Measurements from ENCODE around the gene TBX3. TPM values are rescaled to one million over a fixed set of nuclear protein-coding genes. Genes with fewer than 3 reads are reported as not detected.

The TBX3 gene
- total and polyA plus RNA-seq, 2 donors (not counting 3 experiments of a cell fraction or from before 2014, with no cell fraction given): 0.52 to 2.0 TPM

DNA sequence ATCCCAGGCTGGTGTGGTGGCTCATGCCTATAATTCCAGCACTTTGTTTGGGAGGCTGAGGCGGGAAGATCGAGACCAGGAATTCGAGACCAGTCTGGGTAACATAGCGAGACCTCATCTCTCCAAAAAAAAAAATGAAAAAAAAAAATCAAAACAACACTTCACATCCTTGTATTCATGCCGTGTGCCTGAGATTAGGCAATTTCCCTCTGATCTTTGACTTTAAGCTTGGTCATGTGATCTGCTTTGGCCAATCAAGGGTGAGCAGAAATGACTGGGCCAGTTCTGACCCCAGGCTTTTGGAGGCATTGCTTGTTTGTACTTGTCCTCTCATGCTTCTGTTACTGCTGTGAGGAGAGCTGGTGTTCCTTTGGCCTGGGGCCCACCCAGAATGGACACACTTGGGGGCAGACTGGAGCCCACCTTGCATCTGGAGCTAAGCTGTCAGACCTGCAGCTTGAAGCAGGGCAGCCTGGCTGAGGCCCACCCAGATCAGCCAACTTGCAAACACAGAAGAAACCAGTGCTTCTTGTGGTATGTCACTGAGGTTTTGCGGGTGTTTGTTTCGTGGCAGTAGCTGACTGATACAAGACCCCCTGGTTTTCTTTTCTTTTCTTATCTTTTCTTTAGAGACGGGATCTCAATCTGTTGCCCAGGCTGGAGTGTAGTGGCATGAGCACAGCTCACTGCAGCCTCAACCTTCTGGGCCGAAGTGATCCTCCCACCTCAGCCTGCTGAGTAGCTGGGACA, 29.7 kb upstream of the TBX3 start:
- H3K9me1 ChIP-seq (replicated peaks; ENCODE audit: control insufficient read depth, extremely low read depth, insufficient read depth, low read length): no peaks in the 10 kb centered on the region

DNA sequence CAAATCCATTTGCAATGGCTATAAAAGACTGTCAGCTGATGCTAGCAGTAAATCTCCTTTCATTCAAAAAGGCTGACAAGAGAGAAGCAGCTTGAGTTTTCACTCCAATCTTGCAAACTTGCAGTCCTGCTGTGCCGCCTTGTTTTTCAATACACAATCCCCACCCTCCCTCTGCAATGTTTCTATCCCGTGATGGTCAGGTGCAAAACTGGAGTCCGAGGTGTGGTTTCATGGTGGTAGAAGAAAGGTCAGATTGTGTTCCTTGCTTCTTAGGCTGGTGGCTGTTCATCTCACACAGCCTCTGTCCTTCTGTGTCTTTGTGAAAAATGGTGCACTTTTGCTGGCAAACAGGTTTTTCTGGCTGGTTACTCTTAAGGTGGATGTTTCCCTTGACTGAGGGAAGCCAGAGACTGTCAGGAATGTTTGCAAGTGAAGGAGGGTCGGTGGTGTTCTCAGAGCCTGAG, 27.7 kb upstream of the TBX3 start:
- intact Hi-C loops (cut with micrococcal nuclease): no loop called here
- TF ChIP-seq FOS (IDR thresholded peaks at IDR 0.05; ENCODE audit: borderline replicate concordance, insufficient read depth, low read length): no peak
- TF ChIP-seq, protein P1, sequence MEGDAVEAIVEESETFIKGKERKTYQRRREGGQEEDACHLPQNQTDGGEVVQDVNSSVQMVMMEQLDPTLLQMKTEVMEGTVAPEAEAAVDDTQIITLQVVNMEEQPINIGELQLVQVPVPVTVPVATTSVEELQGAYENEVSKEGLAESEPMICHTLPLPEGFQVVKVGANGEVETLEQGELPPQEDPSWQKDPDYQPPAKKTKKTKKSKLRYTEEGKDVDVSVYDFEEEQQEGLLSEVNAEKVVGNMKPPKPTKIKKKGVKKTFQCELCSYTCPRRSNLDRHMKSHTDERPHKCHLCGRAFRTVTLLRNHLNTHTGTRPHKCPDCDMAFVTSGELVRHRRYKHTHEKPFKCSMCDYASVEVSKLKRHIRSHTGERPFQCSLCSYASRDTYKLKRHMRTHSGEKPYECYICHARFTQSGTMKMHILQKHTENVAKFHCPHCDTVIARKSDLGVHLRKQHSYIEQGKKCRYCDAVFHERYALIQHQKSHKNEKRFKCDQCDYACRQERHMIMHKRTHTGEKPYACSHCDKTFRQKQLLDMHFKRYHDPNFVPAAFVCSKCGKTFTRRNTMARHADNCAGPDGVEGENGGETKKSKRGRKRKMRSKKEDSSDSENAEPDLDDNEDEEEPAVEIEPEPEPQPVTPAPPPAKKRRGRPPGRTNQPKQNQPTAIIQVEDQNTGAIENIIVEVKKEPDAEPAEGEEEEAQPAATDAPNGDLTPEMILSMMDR (IDR thresholded peaks at IDR 0.05; ENCODE audit: extremely low read depth in 1 of 2, insufficient read depth in 1 of 2, low read depth in 1 of 2, low read length in 2 of 2): no peak
- no peaks in the 10 kb centered on the region for H3K9me1 ChIP-seq (replicated peaks; ENCODE audit: control insufficient read depth, extremely low read depth, insufficient read depth, low read length)
- FAIRE-seq (no peak), DNase-seq (ENCODE audit: low read depth, low spot score) (no peak)
- H3K9ac ChIP-seq (replicated peaks; ENCODE audit: extremely low read depth, insufficient read depth, low read length): no peak overlapping the region
- H3K36me3 ChIP-seq (ENCODE audit: control insufficient read depth in 2 of 2, extremely low read depth in 1 of 2, insufficient read depth in 2 of 2, low read length in 2 of 2): no peaks in the 10 kb centered on the region
- no peak overlapping the region for H3K4me3 ChIP-seq (replicated peaks in 1 of 3; ENCODE audit: insufficient read depth in 1 of 3, low read depth in 1 of 3, low read length in 3 of 3)
- H3K79me2 ChIP-seq (ENCODE audit: control insufficient read depth, insufficient read depth, low read length): no peaks in the 10 kb centered on the region
- no peaks in the 10 kb centered on the region for H3K27me3 ChIP-seq (ENCODE audit: control insufficient read depth in 2 of 2, insufficient read depth in 2 of 2, low read length in 2 of 2)
- ChIA-PET CTCF (no interaction called here), POLR2A (no interaction called here)
- no TSS peak for BruUV-seq (replicated peaks)
- no peak overlapping the region for H3K4me2 ChIP-seq (ENCODE audit: insufficient read depth, low read length)
- dilution Hi-C loops (cut with MboI; ENCODE audit: extremely low pct_ligation_motif_present, low sequenced_read_pairs): no loop called here
- no peaks in the 10 kb centered on the region for H3K4me1 ChIP-seq (ENCODE audit: control insufficient read depth, extremely low read depth, insufficient read depth, low read length)
- H3K9me3 ChIP-seq (replicated peaks; ENCODE audit: control insufficient read depth, insufficient read depth, low read length): peaks cover 2% of the 10 kb centered on the region
- no peak overlapping the region for H3K27ac ChIP-seq (ENCODE audit: insufficient read depth, low read depth, low read length)
- no peak overlapping the region for H2AFZ ChIP-seq (ENCODE audit: low read depth, low read length)
- H4K20me1 ChIP-seq (replicated peaks; ENCODE audit: control insufficient read depth, extremely low read depth, insufficient read depth, low read length): no peaks in the 10 kb centered on the region

More for the DNA sequence above, 29.7 kb upstream of the TBX3 start:
- BruUV-seq (replicated peaks): no TSS peak
- FAIRE-seq: no peak
- H3K79me2 ChIP-seq (ENCODE audit: control insufficient read depth, insufficient read depth, low read length): no peaks in the 10 kb centered on the region
- no peaks in the 10 kb centered on the region for H3K36me3 ChIP-seq (ENCODE audit: control insufficient read depth in 2 of 2, extremely low read depth in 1 of 2, insufficient read depth in 2 of 2, low read length in 2 of 2)
- TF ChIP-seq FOS (IDR thresholded peaks at IDR 0.05; ENCODE audit: borderline replicate concordance, insufficient read depth, low read length): no peak
- no peak overlapping the region for H3K4me3 ChIP-seq (replicated peaks in 1 of 3; ENCODE audit: insufficient read depth in 1 of 3, low read depth in 1 of 3, low read length in 3 of 3)
- no peak overlapping the region for H3K4me2 ChIP-seq (ENCODE audit: insufficient read depth, low read length)
- CTCF ChIA-PET: no interaction called here
- no peaks in the 10 kb centered on the region for H3K27me3 ChIP-seq (ENCODE audit: control insufficient read depth in 2 of 2, insufficient read depth in 2 of 2, low read length in 2 of 2)
- no peak overlapping the region for H2AFZ ChIP-seq (ENCODE audit: low read depth, low read length)
- H3K9ac ChIP-seq (replicated peaks; ENCODE audit: extremely low read depth, insufficient read depth, low read length): no peak overlapping the region
- intact Hi-C loops (cut with micrococcal nuclease) (no loop called here), dilution Hi-C loops (cut with MboI; ENCODE audit: extremely low pct_ligation_motif_present, low sequenced_read_pairs) (no loop called here)
- H3K27ac ChIP-seq (ENCODE audit: insufficient read depth, low read depth, low read length): no peak overlapping the region
- H3K4me1 ChIP-seq (ENCODE audit: control insufficient read depth, extremely low read depth, insufficient read depth, low read length): no peaks in the 10 kb centered on the region
- H3K9me3 ChIP-seq (replicated peaks; ENCODE audit: control insufficient read depth, insufficient read depth, low read length): peaks cover 2% of the 10 kb centered on the region
- POLR2A ChIA-PET: no interaction called here
- no peak for DNase-seq (ENCODE audit: low read depth, low spot score)
- no peaks in the 10 kb centered on the region for H4K20me1 ChIP-seq (replicated peaks; ENCODE audit: control insufficient read depth, extremely low read depth, insufficient read depth, low read length)

Data from endothelial cell of umbilical vein (primary cell).